ENCODE measurements around the gene VPS33B. TPM values are rescaled to one million over a fixed set of nuclear protein-coding genes. Genes with fewer than 3 reads are reported as not detected.
"Not testable (repeated sequence)": the region's sequence is repeated elsewhere in the genome, so short reads cannot be mapped to it uniquely, and the experiment has no call there.

Gene VPS33B
- total RNA-seq, 1 experiment from 2014 or later, result 16.3 TPM

- H3K9me3 Mint-ChIP-seq, result no peaks in the 10 kb centered on the region; a peak in 2 of 5 replicates
- Histone ChIP-seq H3K56ac (ENCODE audit: insufficient read length, low read depth, low read length) (no peak overlapping the region), H3K4ac (ENCODE audit: low read depth, low read length) (no peak overlapping the region), H3K79me1 (ENCODE audit: insufficient read depth, low read depth, low read length, poor library complexity, severe bottlenecking) (no peaks in the 10 kb centered on the region), H2BK5ac (ENCODE audit: insufficient read length, low read length) (no peak overlapping the region), H2BK12ac (ENCODE audit: insufficient read length, low read depth, low read length) (no peak overlapping the region), H3K4me1 (ENCODE audit: insufficient read depth, low read length) (no peaks in the 10 kb centered on the region), H4K20me1 (ENCODE audit: control insufficient read depth, insufficient read depth, insufficient read length) (no peaks in the 10 kb centered on the region), H4K91ac (ENCODE audit: insufficient read length, low read depth, low read length) (no peak overlapping the region), H2AFZ (ENCODE audit: low read length) (no peak overlapping the region), H3K27ac (ENCODE audit: insufficient read length, low read depth, low read length) (no peak overlapping the region), H3K14ac (ENCODE audit: insufficient read depth, low read length) (no peak overlapping the region), H3K27me3 (ENCODE audit: insufficient read depth, low read length) (no peaks in the 10 kb centered on the region), H4K5ac (ENCODE audit: insufficient read length, low read depth, low read length) (no peak overlapping the region), H2BK20ac (ENCODE audit: low read depth, low read length, poor library complexity, severe bottlenecking) (no peak overlapping the region), H2BK15ac (ENCODE audit: low read depth, low read length) (no peak overlapping the region), H3K23me2 (ENCODE audit: insufficient read length, low read depth, low read length, poor library complexity, severe bottlenecking) (no peaks in the 10 kb centered on the region), H3K4me2 (ENCODE audit: insufficient read depth, insufficient read length, low read length) (no peak overlapping the region), H3K9ac (ENCODE audit: extremely low read depth, insufficient read length, low read length) (no peak overlapping the region), H4K8ac (replicated peaks; ENCODE audit: insufficient read length, low read depth, low read length) (no peak overlapping the region), H3K9me3 (ENCODE audit: control insufficient read depth, low read depth, low read length) (no peaks in the 10 kb centered on the region), H3K23ac (ENCODE audit: insufficient read length, low read depth, low read length) (no peak overlapping the region), H3T11ph (ENCODE audit: low read length) (no peak overlapping the region), H3K18ac (ENCODE audit: insufficient read length, low read depth, low read length) (no peak overlapping the region), H2BK120ac (ENCODE audit: low read depth, low read length, poor library complexity, severe bottlenecking) (no peak overlapping the region), H3K79me2 (ENCODE audit: insufficient read depth, low read length) (no peaks in the 10 kb centered on the region), H2AK5ac (ENCODE audit: insufficient read length, low read length) (no peak overlapping the region)
- no peak for DNase-seq
- WGBS (ENCODE audit: extremely low coverage, insufficient read length, low lambda C conversion rate), result no CpG with 5 or more reads among the region's 4 CpGs
- peaks cover 5 to 9% of the 10 kb centered on the region in 2 experiments; a peak in 3 of 4 replicates for H3K4me1 Mint-ChIP-seq
- no peaks in the 10 kb centered on the region for H3K36me3 Mint-ChIP-seq (ENCODE audit: insufficient read depth in 1 of 3, low read depth in 3 of 3)
- H3K27ac Mint-ChIP-seq, result no peak overlapping the region
- no peak overlapping the region for H3K4me3 Mint-ChIP-seq
- TF ChIP-seq, protein P1, sequence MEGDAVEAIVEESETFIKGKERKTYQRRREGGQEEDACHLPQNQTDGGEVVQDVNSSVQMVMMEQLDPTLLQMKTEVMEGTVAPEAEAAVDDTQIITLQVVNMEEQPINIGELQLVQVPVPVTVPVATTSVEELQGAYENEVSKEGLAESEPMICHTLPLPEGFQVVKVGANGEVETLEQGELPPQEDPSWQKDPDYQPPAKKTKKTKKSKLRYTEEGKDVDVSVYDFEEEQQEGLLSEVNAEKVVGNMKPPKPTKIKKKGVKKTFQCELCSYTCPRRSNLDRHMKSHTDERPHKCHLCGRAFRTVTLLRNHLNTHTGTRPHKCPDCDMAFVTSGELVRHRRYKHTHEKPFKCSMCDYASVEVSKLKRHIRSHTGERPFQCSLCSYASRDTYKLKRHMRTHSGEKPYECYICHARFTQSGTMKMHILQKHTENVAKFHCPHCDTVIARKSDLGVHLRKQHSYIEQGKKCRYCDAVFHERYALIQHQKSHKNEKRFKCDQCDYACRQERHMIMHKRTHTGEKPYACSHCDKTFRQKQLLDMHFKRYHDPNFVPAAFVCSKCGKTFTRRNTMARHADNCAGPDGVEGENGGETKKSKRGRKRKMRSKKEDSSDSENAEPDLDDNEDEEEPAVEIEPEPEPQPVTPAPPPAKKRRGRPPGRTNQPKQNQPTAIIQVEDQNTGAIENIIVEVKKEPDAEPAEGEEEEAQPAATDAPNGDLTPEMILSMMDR (conservative IDR thresholded peaks at IDR 0.05), result no peak
- H3K27me3 Mint-ChIP-seq (ENCODE audit: low read depth), result peaks cover 24% of the 10 kb centered on the region
Observed at GRCh38 chr15:91047545-91048199, 25.3 kb upstream of the VPS33B start.

DNA sequence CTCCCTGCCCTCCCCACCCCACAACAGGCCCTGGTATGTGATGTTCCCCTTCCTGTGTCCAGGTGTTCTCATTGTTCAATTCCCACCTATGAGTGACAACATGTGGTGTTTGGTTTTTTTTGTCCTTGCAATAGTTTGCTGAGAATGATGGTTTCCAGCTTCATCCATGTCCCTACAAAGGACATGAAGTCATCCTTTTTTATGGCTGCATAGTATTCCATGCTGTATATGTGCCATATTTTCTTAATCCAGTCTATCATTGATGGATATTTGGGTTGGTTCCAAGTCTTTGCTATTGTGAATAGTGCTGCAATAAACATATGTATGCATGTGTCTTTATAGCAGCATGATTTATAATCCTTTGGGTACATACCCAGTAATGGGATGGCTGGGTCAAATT lies 23.7 kb upstream of the VPS33B start:
- not testable (repeated sequence) for H3K9me3 Mint-ChIP-seq; H2BK15ac ChIP-seq (ENCODE audit: low read depth, low read length); H2BK12ac ChIP-seq (ENCODE audit: insufficient read length, low read depth, low read length); H3K4me1 Mint-ChIP-seq; DNase-seq; H4K91ac ChIP-seq (ENCODE audit: insufficient read length, low read depth, low read length); H3K56ac ChIP-seq (ENCODE audit: insufficient read length, low read depth, low read length); H3K27me3 ChIP-seq (ENCODE audit: insufficient read depth, low read length); H3K4me2 ChIP-seq (ENCODE audit: insufficient read depth, insufficient read length, low read length); H3K4me3 Mint-ChIP-seq; H2AK5ac ChIP-seq (ENCODE audit: insufficient read length, low read length); H4K5ac ChIP-seq (ENCODE audit: insufficient read length, low read depth, low read length); H3K79me1 ChIP-seq (ENCODE audit: insufficient read depth, low read depth, low read length, poor library complexity, severe bottlenecking); H3K27ac Mint-ChIP-seq; H3K18ac ChIP-seq (ENCODE audit: insufficient read length, low read depth, low read length); H3K14ac ChIP-seq (ENCODE audit: insufficient read depth, low read length); H3K9me3 ChIP-seq (ENCODE audit: control insufficient read depth, low read depth, low read length); H2BK20ac ChIP-seq (ENCODE audit: low read depth, low read length, poor library complexity, severe bottlenecking); H3K36me3 Mint-ChIP-seq (ENCODE audit: insufficient read depth in 1 of 3, low read depth in 3 of 3); H3K4ac ChIP-seq (ENCODE audit: low read depth, low read length); H3K23ac ChIP-seq (ENCODE audit: insufficient read length, low read depth, low read length); H3K23me2 ChIP-seq (ENCODE audit: insufficient read length, low read depth, low read length, poor library complexity, severe bottlenecking); H3K4me1 ChIP-seq (ENCODE audit: insufficient read depth, low read length); H3T11ph ChIP-seq (ENCODE audit: low read length); H3K9ac ChIP-seq (ENCODE audit: extremely low read depth, insufficient read length, low read length); H3K79me2 ChIP-seq (ENCODE audit: insufficient read depth, low read length); H4K8ac ChIP-seq (replicated peaks; ENCODE audit: insufficient read length, low read depth, low read length); H2AFZ ChIP-seq (ENCODE audit: low read length); H2BK120ac ChIP-seq (ENCODE audit: low read depth, low read length, poor library complexity, severe bottlenecking); H4K20me1 ChIP-seq (ENCODE audit: control insufficient read depth, insufficient read depth, insufficient read length); H2BK5ac ChIP-seq (ENCODE audit: insufficient read length, low read length); H3K27ac ChIP-seq (ENCODE audit: insufficient read length, low read depth, low read length)
- peaks cover 18% of the 10 kb centered on the region for H3K27me3 Mint-ChIP-seq (ENCODE audit: low read depth)

All from H9 (cell line).